Stimulated activated CD4-positive, alpha-beta T cell treated with anti-CD3 and anti-CD28 coated beads, TNF-alpha, amount 100 ng/mL, for 1 hour (primary cell): ENCODE data around the gene PXN.

Experiments used
- DNase-seq, 3 donors: peaks; one replicate each; pipeline ENCODE4 v3.0.0-alpha.2; 2020; ENCODE audit warnings: low read depth in 3 of 3, low spot score in 1 of 3

PXN gene

DNA sequence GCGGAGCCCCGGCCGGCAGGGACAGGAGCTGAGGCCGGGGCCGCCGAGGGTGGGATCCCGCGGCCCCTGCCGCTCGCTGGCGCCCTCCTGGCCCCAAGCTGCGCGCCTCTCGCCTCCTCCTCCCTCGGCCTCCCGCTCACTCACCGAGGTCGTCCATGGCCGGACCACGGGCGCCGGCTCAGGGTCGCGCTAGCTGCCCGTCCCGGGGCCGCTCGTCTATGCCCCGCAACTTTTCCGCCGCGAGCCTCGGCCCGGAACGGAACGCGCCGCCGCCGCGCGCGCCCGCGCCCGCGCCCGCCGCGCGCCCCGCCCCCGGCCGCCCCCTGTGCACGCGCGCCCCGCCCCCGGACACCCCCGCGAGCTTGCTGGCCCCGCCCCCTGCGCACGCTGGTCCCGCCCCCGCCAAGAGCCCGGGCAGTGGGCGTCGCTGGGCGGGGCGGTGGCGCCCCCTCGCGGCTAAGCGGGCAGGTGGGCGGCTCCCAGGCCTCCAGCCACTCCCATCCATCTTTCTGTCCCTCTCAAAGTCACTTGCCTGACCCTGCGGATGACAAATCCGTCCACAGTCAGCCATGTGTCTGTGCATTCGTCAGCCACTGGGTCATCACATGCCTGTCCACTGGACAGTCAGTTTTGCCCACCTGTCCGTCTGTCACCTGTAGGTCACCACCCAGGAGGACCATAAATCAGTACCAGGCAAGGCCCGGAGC is at the start of gene PXN:
PXN (minus strand) TSS at position 258 of the 707 bp plus-strand sequence; CDS start at position 157, 101 bp downstream.
- peak; percentile 80 to 93 (median 90) for DNase-seq

DNA sequence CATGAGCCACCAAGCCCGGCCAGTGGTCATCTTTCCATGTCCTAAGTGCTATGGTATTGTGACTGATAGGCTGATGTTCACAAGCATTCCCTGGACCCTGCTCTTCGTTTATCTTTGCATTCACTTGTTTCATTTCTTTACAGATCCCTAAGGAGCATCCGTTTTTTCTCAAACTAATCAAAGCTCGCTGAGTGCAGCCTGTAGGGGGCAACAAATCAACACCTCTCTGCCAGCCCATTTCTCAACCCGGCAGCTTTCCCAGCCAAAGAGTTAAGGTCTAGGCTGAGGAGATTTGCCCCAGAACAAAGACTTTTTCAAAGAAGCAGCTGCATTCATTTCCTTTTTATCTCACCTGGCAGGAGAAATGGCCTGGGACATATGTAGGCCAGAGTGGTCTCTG is 48.7 kb upstream of the PXN start:
- no peak for DNase-seq

DNA sequence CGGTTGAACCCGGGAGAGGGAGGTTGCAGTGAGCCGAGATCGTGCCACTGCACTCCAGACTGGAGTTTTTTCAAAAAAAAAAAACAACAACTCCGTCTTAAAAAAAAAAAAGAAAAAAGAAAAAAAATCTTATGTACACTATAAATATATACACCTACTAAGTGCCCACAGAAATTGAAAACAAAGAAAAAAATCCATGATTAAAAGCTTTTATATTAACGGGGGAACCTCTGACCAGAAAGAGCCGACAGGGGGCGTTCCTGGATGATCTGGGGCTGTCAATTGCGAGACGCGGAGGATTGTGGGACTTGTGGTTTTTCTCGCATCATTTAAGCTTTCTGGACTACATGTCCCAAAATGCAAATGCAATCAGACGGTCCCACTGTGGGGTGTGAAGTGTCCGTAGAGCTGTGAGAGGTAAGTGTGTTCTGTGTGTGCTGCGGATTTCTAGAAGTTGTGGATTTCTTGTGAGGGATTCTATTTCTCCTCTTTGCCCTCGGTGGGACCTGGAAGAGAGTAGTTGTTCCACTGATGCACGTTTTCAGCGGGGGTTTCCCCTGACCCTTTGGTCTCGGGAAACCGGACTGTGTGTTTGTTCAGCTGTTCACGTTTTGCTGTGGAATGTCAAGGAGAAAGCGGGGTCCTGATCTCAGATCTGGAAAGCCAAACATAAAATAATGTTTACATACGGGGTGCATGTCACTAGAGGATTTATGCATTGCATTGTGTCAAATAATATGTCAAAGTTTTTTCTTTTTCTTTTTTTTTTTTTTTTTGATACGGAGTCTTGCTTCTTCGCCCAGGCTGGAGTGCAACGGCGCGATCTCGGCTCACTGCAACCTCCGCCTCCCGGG is 36.7 kb upstream of the PXN start, which contains the start of gene SIRT4:
SIRT4 (plus strand) TSS at position 360 of the 854 bp plus-strand sequence. CDS start 1,241 bp downstream, outside the sequence.
- peak; percentile 67 to 74 (median 73) for DNase-seq

DNA sequence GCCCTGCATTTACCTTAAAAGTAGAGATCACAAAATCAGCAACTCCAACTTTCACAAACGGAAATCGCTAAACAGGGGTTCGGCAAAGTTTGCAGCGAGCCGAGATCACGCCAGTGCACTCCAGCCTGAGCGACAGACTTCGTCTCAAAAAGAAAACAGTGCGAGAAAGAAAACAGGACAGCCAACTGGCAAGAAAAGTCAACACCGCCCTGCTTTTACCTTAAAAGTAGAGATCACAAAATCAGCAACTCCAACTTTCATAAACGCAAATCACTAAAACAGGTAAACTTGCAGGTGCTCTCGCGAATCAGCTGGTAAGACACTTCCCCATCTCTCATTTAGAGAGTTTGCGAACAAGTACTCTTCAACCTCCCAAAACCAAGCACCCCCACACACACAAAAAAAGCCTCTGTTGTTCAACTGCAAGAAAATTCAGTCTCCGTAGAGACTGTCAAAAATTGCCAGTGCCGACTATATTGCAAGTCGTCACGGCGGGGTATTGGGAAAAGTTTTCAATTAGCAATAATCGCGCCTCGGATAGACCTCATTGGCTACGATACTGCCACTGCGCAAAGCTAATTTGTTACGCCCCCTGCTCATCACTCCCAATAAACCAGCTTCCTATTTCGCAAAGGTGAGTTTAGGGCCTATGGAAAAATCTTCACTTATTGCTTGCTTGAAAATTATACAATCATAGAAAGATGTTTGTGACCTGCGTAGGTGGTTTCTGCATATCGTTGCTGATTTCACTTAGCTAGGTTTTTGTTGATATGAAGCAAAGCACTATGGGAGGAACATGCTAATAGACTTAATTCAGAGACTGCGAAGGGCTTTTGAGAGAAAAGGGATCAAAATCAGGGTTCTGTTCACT is 27.4 kb upstream of the PXN start, which contains the start of gene RNU4-1:
RNU4-1 (minus strand) TSS at position 577 of the 871 bp plus-strand sequence.
- peak; percentile 40 to 59 (median 48) for DNase-seq

DNA sequence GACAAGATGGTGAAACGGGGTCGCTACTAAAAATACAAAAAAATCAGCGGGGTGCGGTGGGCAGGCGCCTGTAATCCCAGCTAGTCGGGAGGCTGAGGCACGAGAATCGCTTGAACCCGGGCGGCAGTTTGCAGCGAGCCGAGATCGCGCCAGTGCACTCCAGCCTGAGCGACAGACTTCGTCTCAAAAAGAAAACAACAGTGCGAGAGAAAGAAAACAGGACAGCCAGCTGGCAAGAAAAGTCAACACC is 26.8 kb upstream of the PXN start:
- DNase-seq, result no peak

DNA sequence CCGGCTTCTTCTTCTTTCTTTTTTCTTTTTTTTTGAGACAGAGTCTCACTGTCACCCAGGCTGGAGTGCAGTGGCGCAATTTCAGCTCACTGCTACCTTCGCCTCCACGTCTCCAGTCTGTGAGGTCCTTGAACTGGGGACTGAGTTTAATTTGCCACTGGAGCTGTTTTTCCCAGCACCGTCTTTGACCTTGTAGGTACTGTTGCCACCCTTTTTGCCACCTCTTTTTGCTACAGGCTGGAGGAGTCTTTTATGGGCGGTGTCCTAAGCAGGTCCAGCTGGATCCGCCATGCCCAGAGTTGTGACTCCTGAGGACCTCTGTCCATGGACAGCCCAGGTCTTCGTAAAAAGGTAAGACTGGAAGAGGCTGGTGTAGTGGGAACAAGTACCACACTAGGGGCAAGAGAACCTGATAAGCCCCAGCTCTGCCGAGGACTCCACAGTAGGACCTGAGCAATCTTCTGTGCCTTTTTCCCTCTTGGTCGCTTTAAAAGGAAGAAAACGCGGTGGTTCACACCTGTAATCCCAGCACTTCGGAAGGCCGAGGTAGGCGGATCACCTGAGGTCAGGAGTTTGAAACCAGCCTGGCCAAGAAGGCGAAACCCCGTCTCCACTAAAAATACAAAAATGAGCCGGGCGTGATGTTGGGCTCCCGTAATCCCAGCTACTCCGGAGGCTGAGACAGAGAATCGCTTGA is 25.2 kb upstream of the PXN start:
- peak in 1 of 3 donors; percentile 10 for DNase-seq

DNA sequence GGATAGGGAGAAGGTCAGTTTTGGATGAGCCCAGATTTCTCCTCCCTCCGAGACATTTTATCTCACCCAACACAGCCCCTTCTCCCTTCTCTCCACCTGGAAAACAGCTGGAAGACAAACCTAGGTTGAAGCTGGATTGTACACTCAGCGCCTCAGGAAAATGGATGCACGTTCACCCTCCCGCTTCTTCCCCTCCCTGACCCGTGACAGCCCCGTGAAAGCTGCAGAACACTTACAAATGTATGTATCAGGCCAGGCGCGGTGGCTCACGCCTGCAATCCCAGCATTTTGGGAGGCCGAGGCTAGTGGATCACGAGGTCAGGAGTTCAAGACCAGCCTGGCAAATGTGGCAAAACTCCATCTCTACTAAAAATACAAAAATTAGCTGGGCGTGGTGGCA is 22.0 kb upstream of the PXN start:
- DNase-seq, result no peak

DNA sequence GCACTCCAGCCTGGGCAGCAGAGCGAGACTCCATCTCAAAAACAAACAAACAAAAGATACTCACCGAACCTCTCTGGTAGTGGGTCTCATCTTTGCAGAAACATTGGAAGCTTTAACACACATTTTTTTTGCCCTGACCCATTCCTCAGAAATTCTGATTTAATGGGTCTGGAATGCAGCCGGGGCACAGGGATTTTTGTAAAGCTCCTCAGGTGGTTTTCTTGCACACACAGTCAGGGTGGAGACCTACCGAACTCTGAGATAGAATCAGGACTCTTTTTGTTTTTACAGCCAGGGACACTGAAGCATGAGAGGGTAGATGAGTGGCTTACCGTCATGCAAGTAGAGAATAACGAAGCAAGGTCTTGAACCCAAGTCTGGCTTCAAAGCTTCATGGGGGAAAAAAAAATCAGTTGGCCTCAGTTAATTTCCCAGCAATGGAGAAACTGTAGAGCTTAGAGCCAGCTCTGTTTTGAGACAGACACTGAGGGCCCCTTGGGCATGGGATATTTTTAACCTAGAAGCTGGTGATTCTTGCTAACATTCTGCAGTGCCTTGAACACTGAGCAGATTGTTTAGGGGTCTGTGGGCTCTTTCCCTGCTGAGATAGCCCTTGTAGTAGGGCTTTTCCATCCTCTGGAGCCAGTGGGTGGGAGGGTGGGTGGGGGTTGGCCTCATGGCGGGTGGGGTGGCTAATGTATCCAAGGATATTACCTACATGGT is 21.4 kb upstream of the PXN start:
- DNase-seq, result no peak

DNA sequence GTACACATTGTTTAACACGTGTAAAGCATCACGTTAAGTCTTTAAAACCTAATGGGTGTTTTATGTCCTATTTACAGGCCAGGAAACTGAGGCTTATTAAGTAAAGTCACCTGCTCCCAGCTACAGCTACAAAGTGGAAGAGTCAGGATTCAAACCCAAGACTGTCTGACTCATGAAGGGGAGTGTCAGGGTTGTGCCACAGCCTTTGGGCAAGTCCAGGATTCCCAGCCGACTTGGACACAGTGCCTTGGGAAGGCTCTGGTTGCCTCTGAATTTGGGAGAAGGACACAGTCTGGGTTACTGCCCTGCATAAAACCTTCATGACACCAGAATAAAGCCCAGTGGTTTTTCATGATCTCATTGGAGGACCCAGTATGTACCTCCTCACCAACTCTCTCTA is 18.9 kb upstream of the PXN start:
- no peak for DNase-seq

DNA sequence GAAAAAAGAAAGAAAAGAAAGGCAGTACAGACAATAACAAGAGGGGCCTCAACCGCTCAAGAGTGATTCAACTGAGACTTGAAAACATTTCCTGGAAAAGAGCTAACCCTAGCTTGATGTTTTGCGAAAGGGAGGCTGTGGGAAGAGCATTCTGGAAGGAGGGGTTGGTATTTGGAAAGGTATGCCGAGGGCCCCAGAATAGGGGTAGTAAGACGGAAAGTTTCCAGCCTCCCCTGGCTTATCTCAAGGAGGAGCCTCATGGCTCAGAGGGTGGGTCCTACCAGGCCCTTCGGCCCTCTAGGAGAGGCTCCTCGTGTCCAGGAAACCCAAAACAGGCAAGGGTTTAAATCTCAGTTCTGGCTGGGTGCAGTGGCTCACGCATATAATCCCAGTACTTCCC is 17.8 kb upstream of the PXN start:
- no peak for DNase-seq

DNA sequence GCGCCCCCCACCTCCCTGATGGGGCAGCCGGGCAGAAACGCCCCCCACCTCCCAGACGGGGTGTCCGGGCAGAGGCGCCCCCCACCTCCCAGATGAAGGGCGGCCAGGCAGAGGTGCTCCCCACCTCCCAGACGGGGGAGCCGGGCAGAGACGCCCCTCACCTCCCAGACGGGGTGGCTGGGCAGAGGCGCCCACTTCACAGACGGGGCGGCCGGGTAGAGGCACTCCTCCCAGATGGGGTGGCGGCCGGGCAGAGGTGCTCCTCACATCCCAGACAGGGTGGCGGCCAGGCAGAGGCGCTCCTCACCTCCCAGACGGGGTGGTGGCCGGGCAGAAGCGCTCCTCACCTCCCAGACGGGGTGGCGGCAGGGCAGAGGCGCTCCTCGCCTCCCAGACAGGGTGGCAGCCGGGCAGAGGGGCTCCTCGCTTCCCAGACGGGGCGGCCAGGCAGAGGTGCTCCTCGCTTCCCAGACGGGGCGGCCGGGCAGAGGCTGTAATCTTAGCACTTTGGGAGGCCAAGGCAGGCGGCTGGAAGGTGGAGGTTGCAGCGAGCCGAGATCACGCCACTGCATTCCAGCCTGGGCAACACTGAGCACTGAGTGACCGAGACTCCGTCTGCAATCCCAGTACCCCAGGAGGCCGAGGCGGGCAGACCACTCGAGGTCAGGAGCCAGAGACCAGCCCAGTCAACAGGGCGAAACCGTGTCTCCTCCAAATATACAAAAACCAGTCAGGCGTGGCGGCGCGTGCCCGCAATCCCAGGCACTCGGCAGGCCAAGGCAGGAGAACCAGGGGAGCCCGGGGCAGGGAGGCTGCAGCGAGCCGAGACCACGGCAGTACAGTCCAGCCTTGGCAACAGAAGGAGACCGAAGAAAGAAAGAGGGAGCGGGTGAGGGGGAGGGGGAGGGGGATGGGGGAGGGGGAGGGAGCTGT is 12.9 kb upstream of the PXN start:
- DNase-seq, result no peak

DNA sequence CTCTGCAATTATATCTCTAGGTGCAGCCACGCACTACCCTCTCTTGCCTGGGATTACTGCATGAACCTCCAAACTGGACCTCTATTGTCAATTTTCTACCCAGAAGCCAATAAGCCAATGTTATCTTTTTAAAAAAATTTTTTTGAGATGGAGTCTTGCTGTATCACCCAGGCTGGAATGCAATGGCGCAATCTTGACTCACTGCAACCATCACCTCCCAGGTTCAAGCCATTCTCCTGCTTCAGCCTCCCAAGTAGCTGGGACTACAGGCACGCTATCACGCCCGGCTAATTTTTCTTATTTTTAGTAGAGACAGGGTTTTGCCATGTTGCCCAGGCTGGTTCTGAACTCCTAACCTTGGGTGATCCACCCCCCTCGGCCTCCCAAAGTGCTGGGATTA is 11.2 kb upstream of the PXN start:
- DNase-seq, result no peak

DNA sequence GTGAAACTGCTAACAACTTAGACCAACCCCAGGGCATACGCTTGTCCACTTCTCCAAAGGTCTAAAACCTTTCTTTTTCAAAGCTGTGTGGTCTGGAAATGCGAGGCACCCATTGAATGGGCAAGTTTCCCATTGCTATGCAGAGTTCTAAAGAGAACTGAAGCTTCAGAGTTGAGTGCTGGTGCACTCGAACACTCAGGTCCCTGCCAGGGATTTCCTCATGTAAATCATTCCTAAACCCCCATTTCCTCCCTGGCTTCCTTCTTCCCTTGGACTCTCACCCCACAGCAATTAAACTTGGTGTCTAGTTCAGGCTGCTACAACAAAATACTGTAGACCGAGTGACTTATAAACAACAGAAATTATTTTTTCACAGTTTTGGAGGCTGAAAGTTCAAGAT is 2.2 kb upstream of the PXN start:
- no peak for DNase-seq

DNA sequence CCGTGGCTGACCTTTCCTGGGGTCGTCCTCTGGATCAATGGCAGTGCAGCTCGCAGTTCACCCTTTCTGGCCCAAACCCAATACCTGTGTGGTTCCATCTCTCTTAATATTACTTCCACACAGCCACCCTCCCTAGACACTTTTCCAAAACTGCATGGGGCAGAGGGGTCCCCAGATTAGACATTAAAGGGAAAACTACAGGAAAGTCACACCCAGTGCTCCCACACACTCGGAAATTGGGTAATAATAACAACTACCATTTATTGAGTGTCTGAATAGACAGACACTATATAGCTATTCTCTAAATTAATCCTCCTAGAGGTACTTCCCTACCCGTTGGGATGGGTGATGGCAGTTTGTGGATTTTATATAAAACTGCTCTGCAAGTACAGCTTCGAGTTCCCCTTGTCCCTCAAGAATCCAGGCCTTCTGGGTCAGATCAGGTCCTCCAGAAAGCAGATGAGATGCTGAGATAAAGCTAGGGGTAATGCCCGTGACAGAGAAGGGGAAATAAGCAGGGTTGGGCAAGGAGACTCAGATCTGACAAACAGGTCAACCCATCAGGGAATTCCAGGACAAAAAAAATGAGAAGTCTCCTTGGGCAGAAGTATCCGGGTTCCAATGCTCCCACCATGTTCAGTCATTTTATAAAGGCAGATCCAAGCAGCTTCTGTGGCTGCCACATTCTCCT is 795 bp upstream of the PXN start:
- no peak for DNase-seq

DNA sequence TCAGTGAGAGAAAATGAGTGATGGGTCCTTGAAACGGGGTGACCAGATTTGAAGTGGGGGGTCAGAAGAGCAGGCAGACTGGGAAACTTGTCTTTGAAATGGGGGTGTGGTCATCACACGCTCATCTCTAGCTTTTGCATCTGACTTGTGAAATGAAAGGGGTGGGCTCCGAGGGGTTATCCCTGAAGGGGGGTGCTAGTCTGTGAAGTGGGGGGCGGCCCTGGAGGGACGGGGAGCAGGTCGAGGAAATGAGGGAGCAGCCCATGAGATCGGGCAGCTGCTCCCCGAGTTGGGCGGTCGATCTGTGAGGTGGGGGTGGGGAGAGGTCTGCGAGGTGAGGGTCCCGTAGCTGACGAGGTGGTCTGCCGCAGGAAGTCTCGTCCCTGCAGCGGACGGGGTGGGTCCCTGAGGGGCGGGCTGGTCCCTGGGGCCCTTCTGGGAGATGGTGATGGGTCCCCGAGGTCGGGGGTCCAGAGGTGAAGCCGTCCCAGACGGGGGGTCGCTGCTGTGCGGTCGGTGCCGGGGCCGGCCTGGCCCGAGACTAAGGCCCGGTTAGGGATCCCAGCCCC is 542 bp downstream of the PXN start:
- DNase-seq, result no peak

DNA sequence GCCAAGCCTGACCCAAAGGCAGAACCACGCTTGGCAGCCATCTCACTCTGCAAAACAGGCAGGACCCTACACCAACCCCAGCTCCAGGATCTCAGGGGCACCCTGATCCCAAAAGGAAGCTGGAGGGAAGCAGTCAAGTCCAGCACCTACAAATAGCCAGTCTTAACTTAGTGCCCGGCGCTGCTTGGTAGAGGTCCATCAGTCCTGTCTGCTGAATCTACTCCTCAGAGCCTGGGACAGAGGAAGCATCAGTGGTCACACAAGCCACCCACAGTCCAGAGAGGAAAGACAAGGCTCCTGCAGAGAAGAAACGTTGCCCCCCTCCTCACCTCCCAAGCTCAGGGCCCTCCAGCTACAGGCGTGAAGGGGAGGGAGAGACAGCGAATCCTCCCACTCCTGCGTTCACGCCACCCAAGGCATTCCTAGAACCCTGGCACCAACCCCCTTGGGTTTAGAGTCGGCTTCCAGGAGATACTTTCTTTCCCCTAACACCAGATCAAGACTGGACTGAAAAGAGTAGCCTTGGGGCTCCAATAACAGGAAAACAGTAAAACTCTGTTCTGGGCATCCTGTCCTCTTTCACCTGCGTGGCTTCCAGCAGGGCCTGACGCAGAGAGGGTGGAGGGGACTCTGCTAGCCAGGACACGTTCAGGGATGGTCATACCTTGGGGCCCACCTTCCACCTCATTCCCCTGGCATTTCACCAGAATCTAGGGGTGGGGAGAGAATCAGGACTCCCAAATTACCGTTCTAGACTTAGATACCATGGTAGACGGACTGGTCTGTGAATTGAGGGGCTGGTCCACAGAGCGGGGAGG is 1.2 kb downstream of the PXN start:
- DNase-seq, result no peak

DNA sequence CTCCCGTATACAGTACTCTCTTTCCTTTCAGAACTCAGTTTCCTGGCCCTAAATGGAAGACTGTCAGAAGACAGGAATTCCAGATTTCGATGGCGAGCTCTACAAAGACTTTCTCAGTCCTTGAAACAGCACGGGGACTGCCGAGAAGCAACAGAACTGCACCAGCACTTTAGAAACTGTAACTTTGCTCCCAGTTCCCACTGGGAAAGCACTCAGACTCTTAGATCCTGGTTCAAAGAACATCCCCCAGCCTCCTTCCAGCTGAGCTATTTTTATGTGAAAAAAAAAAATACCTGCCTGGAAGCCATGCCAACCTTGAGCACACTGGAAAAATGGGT is 1.8 kb downstream of the PXN start:
- DNase-seq, result no peak
